Right renal cortex interstitium (tissue), 3 donors: ENCODE measurements around the gene NFE2. TPM values are rescaled to one million over a fixed set of nuclear protein-coding genes. Genes with fewer than 3 reads are reported as not detected.

ENCODE experiments used
- DNase-seq, 3 donors: peaks; one replicate each; pipeline ENCODE4 v3.0.0-alpha.2; 2013; ENCODE audit warnings: low read depth in 3 of 3, low spot score in 2 of 3
- polyA plus RNA-seq, 3 donors: library from polyadenylated mRNA; unstranded; fragments of 120-200 nt; gene quantifications; one replicate each; pipeline ENCODE4 v1.2.1, GENCODE V29; 2013; ENCODE audit not compliant: insufficient read length in 3 of 3

NFE2 gene
- polyA plus RNA-seq, 3 donors: 2.1 to 3.8 (median 3.4) TPM

DNA sequence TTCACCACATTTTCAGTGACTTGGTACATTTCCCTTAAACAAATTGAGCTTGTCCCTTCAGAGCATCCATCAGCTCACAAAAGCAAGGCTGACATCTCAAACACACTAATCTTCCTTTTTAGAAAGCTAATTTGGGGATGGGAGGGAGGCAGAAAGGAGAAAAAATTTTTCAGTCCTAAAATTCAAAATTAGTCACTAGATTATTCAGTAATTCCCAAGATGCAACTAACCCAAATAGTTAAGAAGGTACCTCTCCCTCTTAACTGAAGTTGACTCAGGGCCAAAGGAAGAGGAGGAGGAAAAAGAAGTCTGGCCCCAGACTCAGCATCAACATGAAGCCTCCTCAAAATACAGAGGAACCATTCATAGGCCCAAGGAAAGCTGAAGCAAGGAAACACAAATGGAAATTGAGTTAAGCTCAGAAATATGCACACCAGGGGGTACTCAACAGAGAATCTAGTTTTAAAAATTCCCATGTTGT is 42.6 kb downstream of the NFE2 start:
- DNase-seq: no peak

DNA sequence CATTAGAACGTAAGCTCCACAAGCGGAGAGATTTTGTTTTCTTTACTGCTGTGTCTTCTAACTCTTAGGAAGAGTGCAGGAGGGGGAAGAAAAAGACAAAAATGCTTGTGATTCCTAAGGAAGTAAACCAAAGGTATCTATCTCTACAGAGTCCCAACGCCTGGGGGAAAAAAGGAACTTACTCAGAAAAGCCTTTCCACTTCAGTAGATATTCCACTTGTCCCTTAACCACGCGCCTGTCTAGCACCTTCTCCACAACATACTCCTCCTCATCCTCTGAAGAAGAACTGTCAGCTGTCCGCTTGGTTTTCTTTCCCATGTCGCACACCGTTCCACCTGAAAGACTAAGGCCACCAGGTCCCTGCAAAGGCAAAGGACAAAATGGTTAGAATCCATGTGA is 43.5 kb downstream of the NFE2 start:
- no peak for DNase-seq

DNA sequence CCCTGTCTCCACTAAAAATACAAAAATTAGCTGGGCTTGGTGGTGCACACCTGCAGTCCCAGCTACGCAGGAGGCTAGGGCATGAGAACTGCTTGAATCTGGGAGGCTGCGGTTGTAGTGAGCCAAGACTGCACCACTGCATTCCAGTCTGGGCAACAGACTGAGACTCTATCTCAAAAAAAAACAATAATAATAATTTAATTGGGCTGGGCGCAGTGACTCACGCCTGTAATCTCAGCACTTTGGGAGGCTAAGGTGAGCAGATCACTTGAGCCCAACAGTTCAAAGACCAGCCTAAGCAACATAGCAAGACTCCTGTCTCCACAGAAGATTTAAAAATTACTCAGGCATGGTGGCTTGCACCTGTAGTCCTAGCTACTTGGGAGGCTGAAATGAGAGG is 47.6 kb downstream of the NFE2 start:
- DNase-seq: no peak

DNA sequence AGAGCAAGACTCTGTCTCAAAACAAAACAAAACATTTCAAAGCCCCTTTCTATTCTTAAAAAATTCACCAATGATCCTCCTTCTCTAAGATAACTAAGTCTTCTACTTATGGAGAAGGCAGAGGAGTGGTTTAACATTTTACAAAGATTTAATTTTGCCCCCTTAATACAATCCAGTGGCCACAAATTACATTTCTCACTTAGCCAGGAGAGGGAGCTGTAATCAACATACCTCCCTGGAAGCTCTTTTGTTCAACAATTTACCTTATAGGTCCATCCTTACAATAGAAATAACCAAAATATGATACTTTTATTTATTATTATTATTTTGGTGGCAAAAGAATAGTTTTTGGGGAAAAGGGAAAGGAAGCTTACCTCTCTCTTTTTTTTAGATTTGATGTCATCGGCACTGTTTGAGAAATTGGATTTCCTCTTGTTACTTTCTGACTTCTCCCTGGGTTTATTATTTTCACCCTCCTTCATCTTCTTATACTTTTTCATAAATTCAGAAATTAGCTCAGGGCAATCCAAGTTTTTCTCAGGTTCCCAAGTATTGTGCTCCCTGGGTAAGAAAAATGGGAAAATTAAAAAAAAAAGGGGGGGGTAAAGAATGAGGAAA is 49.0 kb downstream of the NFE2 start:
- DNase-seq: no peak

DNA sequence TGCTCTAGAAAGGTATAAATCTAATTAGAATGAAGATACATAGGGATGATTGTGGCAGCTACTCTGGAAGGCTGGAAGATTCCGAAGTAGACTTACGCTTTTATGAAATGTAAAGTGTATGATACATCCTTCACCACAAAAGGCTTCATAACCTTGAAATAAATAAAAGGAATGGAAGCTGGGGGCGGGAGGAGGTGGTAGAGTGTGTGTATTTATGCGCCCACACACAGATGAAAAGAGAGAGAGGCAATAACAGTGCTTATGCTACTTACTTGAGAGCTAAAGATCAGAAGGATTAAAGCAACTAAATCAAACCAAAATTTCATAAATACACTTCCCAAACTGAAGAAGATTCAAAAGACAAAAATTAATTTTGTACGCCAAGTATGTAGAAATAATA is 51.3 kb downstream of the NFE2 start:
- no peak for DNase-seq

DNA sequence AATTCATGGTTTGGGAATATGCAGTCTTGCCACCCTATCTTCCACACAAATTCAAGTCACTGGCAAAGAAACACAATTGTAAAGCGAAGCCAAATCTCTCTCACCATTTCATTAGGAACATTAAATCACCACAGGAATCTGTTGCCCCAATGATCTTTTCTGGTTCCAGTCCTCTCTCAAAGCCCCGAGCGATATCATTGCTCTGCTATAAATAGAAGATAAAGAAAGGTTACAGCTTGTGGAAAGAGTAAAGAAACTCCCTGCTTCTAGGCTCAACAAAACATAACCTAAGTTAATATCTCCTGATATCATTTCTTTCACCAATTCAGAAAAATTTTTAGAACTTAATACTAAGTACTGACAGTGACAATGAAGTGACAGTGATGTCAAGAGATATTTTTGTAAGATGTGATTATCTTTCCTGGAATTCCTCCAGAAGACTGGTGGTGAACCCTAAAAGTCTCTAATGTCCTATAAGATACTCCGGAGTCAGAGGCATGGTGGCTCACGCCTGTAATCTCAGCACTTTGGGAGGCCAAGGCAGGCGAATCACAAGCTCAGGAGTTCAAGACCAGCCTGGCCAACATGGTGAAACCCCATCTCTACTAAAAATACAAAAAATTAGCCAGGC is 54.7 kb downstream of the NFE2 start:
- DNase-seq: no peak

Other genes with a start within 250 kb of the NFE2 start
- 10 to 100 TPM; 32.4 to 42.5 (median 37.2) TPM for gene HOXC4, start 247.2 kb downstream of the NFE2 start, polyA plus RNA-seq
- 10 to 100 TPM; 30.5 to 34.2 (median 31.5) TPM for gene SMUG1, start 112.0 kb downstream of the NFE2 start, polyA plus RNA-seq
- 100 to 1,000 TPM; 118 to 129 (median 125) TPM for gene CBX5, start 20.9 kb downstream of the NFE2 start, polyA plus RNA-seq
- 1,000 to 10,000 TPM; 3,483 to 4,465 (median 3,605) TPM for gene HNRNPA1, start 20.3 kb downstream of the NFE2 start, polyA plus RNA-seq
- 100 to 1,000 TPM; 242 to 260 (median 254) TPM for gene COPZ1, start 24.1 kb upstream of the NFE2 start, polyA plus RNA-seq
- gene GPR84, start 63.5 kb upstream of the NFE2 start, polyA plus RNA-seq: under 1 TPM; 0.08 to 0.14 (median 0.11) TPM
- 10 to 100 TPM in 1 of 3 donors, 1 to 10 TPM in 2; 8.1 to 10.1 (median 8.6) TPM for gene ZNF385A, start 83.7 kb upstream of the NFE2 start, polyA plus RNA-seq
- gene ITGA5, start 118.3 kb upstream of the NFE2 start, polyA plus RNA-seq: 10 to 100 TPM; 38.1 to 40.6 (median 39.8) TPM
- under 1 TPM in 2 of 3 donors, not detected in 1; 0.14 to 0.54 TPM for gene GTSF1, start 172.6 kb upstream of the NFE2 start, polyA plus RNA-seq
- 1 to 10 TPM; 3.6 to 4.4 (median 3.8) TPM for gene NCKAP1L, start 196.7 kb upstream of the NFE2 start, polyA plus RNA-seq
- gene PDE1B, start 248.6 kb upstream of the NFE2 start, polyA plus RNA-seq: 1 to 10 TPM; 7.4 to 9.6 (median 7.4) TPM